ENCODE measurements around the gene SLC45A2.

The SLC45A2 gene

GRCh38 chr5:33981408-33982162 lies 2.9 kb downstream of the SLC45A2 start:
- H3K27me3 ChIP-seq (ENCODE audit: insufficient read depth, low read length) = no peaks in the 10 kb centered on the region

GRCh38 chr5:33980030-33980429 lies 4.5 kb downstream of the SLC45A2 start:
- Histone ChIP-seq H3K4me1 (ENCODE audit: insufficient read depth, low read length, severe bottlenecking) (no peaks in the 10 kb centered on the region), H3F3A (ENCODE audit: insufficient read depth, low read length) (no peaks in the 10 kb centered on the region), H3K4me2 (ENCODE audit: low read length) (no peak overlapping the region), H3K9ac (ENCODE audit: low read length) (no peak overlapping the region), H3K79me2 (ENCODE audit: insufficient read depth, low read length) (no peaks in the 10 kb centered on the region), H3K27ac (ENCODE audit: low read depth, low read length, poor library complexity, severe bottlenecking) (no peak overlapping the region), H4K20me1 (ENCODE audit: insufficient read depth, low read length) (no peaks in the 10 kb centered on the region), H3K9me3 (ENCODE audit: low read length) (no peaks in the 10 kb centered on the region), H3K4me3 (ENCODE audit: low read depth, low read length, poor library complexity, severe bottlenecking) (no peak overlapping the region), H3K36me3 (ENCODE audit: insufficient read depth, low read length) (no peaks in the 10 kb centered on the region), H2AFZ (ENCODE audit: low read length) (no peak overlapping the region), H3K9me2 (ENCODE audit: low read depth, low read length) (no peaks in the 10 kb centered on the region), H3K27me3 (ENCODE audit: insufficient read depth, low read length) (no peaks in the 10 kb centered on the region)
- TF ChIP-seq CTCF (IDR thresholded peaks at IDR 0.05; ENCODE audit: low read length) = no peak
- no peak for TF ChIP-seq EZH2 (IDR thresholded peaks at IDR 0.05; ENCODE audit: borderline replicate concordance, low read length)

More at GRCh38 chr5:33981408-33982162, 2.9 kb downstream of the SLC45A2 start:
- no peak overlapping the region for H3K9ac ChIP-seq (ENCODE audit: low read length)
- 0 out of 2 replicates have a peak, but pooled peaks cover 2% of the 10 kb centered on the region for H3K9me3 ChIP-seq (ENCODE audit: low read length)
- H3F3A ChIP-seq (ENCODE audit: insufficient read depth, low read length) = no peaks in the 10 kb centered on the region
- H3K27ac ChIP-seq (ENCODE audit: low read depth, low read length, poor library complexity, severe bottlenecking) = no peak overlapping the region
- no peaks in the 10 kb centered on the region for H3K9me2 ChIP-seq (ENCODE audit: low read depth, low read length)
- no peaks in the 10 kb centered on the region for H4K20me1 ChIP-seq (ENCODE audit: insufficient read depth, low read length)
- no peaks in the 10 kb centered on the region for H3K79me2 ChIP-seq (ENCODE audit: insufficient read depth, low read length)
- H3K4me3 ChIP-seq (ENCODE audit: low read depth, low read length, poor library complexity, severe bottlenecking) = no peak overlapping the region
- no peak overlapping the region for H3K4me2 ChIP-seq (ENCODE audit: low read length)
- TF ChIP-seq EZH2 (IDR thresholded peaks at IDR 0.05; ENCODE audit: borderline replicate concordance, low read length) (no peak), CTCF (IDR thresholded peaks at IDR 0.05; ENCODE audit: low read length) (no peak)
- H3K36me3 ChIP-seq (ENCODE audit: insufficient read depth, low read length) = no peaks in the 10 kb centered on the region
- no peaks in the 10 kb centered on the region for H3K4me1 ChIP-seq (ENCODE audit: insufficient read depth, low read length, severe bottlenecking)
- H2AFZ ChIP-seq (ENCODE audit: low read length) = no peak overlapping the region

DNA sequence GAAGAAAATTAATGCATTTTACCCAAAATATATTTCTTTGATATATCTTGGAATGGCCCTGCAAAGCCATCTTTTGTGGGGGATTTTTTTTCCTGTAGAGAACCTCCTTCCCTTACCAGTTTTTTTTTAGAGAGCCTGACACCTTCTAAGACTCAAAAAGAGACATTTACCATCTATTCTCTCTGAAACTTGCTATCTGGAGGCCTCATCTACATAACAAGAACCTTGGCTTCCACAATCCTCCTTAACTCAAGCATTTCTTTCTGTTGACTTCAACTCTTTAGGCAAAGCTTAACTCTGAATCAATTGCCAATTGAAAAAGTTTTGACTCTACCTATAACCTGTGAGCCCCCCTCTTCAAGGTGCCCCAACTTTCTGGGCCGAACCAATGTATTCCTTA lies 6.2 kb downstream of the SLC45A2 start:
- Histone ChIP-seq H4K20me1 (ENCODE audit: insufficient read depth, low read length) (no peaks in the 10 kb centered on the region), H3K36me3 (ENCODE audit: insufficient read depth, low read length) (no peaks in the 10 kb centered on the region), H3K27ac (ENCODE audit: low read depth, low read length, poor library complexity, severe bottlenecking) (no peak overlapping the region), H3F3A (ENCODE audit: insufficient read depth, low read length) (no peaks in the 10 kb centered on the region), H3K4me3 (ENCODE audit: low read depth, low read length, poor library complexity, severe bottlenecking) (no peak overlapping the region), H3K79me2 (ENCODE audit: insufficient read depth, low read length) (no peaks in the 10 kb centered on the region), H3K4me2 (ENCODE audit: low read length) (no peak overlapping the region), H3K27me3 (ENCODE audit: insufficient read depth, low read length) (no peaks in the 10 kb centered on the region), H2AFZ (ENCODE audit: low read length) (no peak overlapping the region), H3K4me1 (ENCODE audit: insufficient read depth, low read length, severe bottlenecking) (no peaks in the 10 kb centered on the region), H3K9ac (ENCODE audit: low read length) (no peak overlapping the region), H3K9me2 (ENCODE audit: low read depth, low read length) (no peaks in the 10 kb centered on the region), H3K9me3 (ENCODE audit: low read length) (no peaks in the 10 kb centered on the region)
- TF ChIP-seq EZH2 (IDR thresholded peaks at IDR 0.05; ENCODE audit: borderline replicate concordance, low read length) = no peak

GRCh38 chr5:33976307-33976706 lies 8.2 kb downstream of the SLC45A2 start:
- no peaks in the 10 kb centered on the region for H4K20me1 ChIP-seq (ENCODE audit: insufficient read depth, low read length)
- H3K4me3 ChIP-seq (ENCODE audit: low read depth, low read length, poor library complexity, severe bottlenecking) = no peak overlapping the region
- no peaks in the 10 kb centered on the region for H3K79me2 ChIP-seq (ENCODE audit: insufficient read depth, low read length)
- H3K36me3 ChIP-seq (ENCODE audit: insufficient read depth, low read length) = no peaks in the 10 kb centered on the region
- H3K27ac ChIP-seq (ENCODE audit: low read depth, low read length, poor library complexity, severe bottlenecking) = no peak overlapping the region
- no peaks in the 10 kb centered on the region for H3K9me3 ChIP-seq (ENCODE audit: low read length)
- H3K27me3 ChIP-seq (ENCODE audit: insufficient read depth, low read length) = no peaks in the 10 kb centered on the region
- no peak overlapping the region for H3K9ac ChIP-seq (ENCODE audit: low read length)
- no peaks in the 10 kb centered on the region for H3K4me1 ChIP-seq (ENCODE audit: insufficient read depth, low read length, severe bottlenecking)
- no peak overlapping the region for H3K4me2 ChIP-seq (ENCODE audit: low read length)
- H3K9me2 ChIP-seq (ENCODE audit: low read depth, low read length) = no peaks in the 10 kb centered on the region
- no peak overlapping the region for H2AFZ ChIP-seq (ENCODE audit: low read length)
- TF ChIP-seq CTCF (IDR thresholded peaks at IDR 0.05; ENCODE audit: low read length) = no peak
- TF ChIP-seq EZH2 (IDR thresholded peaks at IDR 0.05; ENCODE audit: borderline replicate concordance, low read length) = no peak
- no peaks in the 10 kb centered on the region for H3F3A ChIP-seq (ENCODE audit: insufficient read depth, low read length)

Measured in OCI-LY1 (cell line).